A549 (cell line): Measurements from ENCODE around the gene SERINC3.

Source experiments
- CTCF ChIP-seq: fragments of >200 bp; sonication (Bioruptor Twin); formaldehyde crosslinking; IDR thresholded peaks from 3 replicates; pipeline ENCODE4 v1.5.1; 2016
- HDAC2 ChIP-seq: fragments of 200-600 bp; sonication (generic); IDR thresholded peaks from 2 replicates; pipeline ENCODE4 v1.6.1; 2016
- KDM1A ChIP-seq: fragments of 200-600 bp; sonication (generic); IDR thresholded peaks from 2 replicates; pipeline ENCODE4 v1.6.1; 2016; ENCODE audit warnings: low read depth, mild to moderate bottlenecking
- NFE2L2 ChIP-seq: fragments of 150-350 bp; conservative IDR thresholded peaks from 2 replicates; pipeline ENCODE4 v1.6.1; 2014; ENCODE audit warnings: low read length
- POLR2A ChIP-seq: IDR thresholded peaks from 2 replicates; pipeline ENCODE4 v1.6.1; 2012; ENCODE audit warnings: mild to moderate bottlenecking, low read length
- RNF2 ChIP-seq: fragments of 200-600 bp; sonication (generic); IDR thresholded peaks from 2 replicates; pipeline ENCODE4 v1.6.1; 2016; ENCODE audit warnings: low read depth, mild to moderate bottlenecking, antibody characterized with exemption, moderate library complexity, borderline replicate concordance
- ZFP36 ChIP-seq: fragments of 450-650 bp; IDR thresholded peaks from 2 replicates; pipeline ENCODE4 v1.6.1; 2014; ENCODE audit warnings: borderline replicate concordance; ENCODE audit not compliant: partially characterized antibody

GRCh38 chr20:44523746-44524145, 1.9 kb upstream of the SERINC3 start:
- no peak for TF ChIP-seq KDM1A
- TF ChIP-seq POLR2A, result no peak
- no peak for TF ChIP-seq ZFP36
- no peak for TF ChIP-seq RNF2
- no peak for TF ChIP-seq CTCF
- TF ChIP-seq HDAC2, result no peak
- TF ChIP-seq NFE2L2, result no peak
